Stimulated activated CD4-positive, alpha-beta T cell treated with anti-CD3 and anti-CD28 coated beads, Interleukin-15, amount 100 ng/mL, for 1 hour (primary cell): ENCODE measurements around the gene SFXN2.
A peak's percentile ranks its signal among the peaks of the same experiment; 100 is the strongest.
"Not testable (repeated sequence)": the region's sequence is repeated elsewhere in the genome, so short reads cannot be mapped to it uniquely, and the experiment has no call there.

Experiments
- DNase-seq, 2 donors: peaks; one replicate each; pipeline ENCODE4 v3.0.0-alpha.2; 2020; ENCODE audit warnings: low read depth in 1 of 2, low spot score in 1 of 2

SFXN2 gene

GRCh38 chr10:102720337-102720736 lies 5.9 kb downstream of the SFXN2 start:
- no peak for DNase-seq

GRCh38 chr10:102720775-102721301 lies 6.4 kb downstream of the SFXN2 start:
- no peak for DNase-seq

- no peak for DNase-seq
Observed at GRCh38 chr10:102721954-102722353, 7.5 kb downstream of the SFXN2 start.

GRCh38 chr10:102723989-102724388 lies 9.6 kb downstream of the SFXN2 start:
- DNase-seq = no peak

- DNase-seq = no peak
Observed at GRCh38 chr10:102726274-102726673, 11.8 kb downstream of the SFXN2 start.

- no peak for DNase-seq
Observed at GRCh38 chr10:102727037-102727818, 12.8 kb downstream of the SFXN2 start.

GRCh38 chr10:102729029-102730026 lies 14.9 kb downstream of the SFXN2 start:
- peak in 1 of 2 donors; percentile 22 for DNase-seq

GRCh38 chr10:102731222-102731800 lies 16.9 kb downstream of the SFXN2 start:
- DNase-seq = no peak

GRCh38 chr10:102732661-102733060 lies 18.2 kb downstream of the SFXN2 start:
- no peak for DNase-seq

GRCh38 chr10:102735065-102735562 lies 20.7 kb downstream of the SFXN2 start:
- DNase-seq = no peak

GRCh38 chr10:102738692-102739121 lies 24.3 kb downstream of the SFXN2 start:
- DNase-seq = no peak

- no peak for DNase-seq
Observed at GRCh38 chr10:102740229-102740628, 25.8 kb downstream of the SFXN2 start.

- DNase-seq = no peak
Observed at GRCh38 chr10:102741726-102742237, 27.3 kb downstream of the SFXN2 start.

- not testable (repeated sequence) for DNase-seq
Observed at GRCh38 chr10:102742313-102742712, 27.9 kb downstream of the SFXN2 start.

- no peak for DNase-seq
Observed at GRCh38 chr10:102743078-102743587, 28.7 kb downstream of the SFXN2 start.

- peak; percentile 84 to 85 for DNase-seq
Observed at GRCh38 chr10:102743588-102744373, 29.3 kb downstream of the SFXN2 start, which contains the start of gene WBP1L. WBP1L (plus strand) TSS chr10:102743948; CDS start chr10:102744054, 106 bp downstream.

GRCh38 chr10:102744374-102745051 lies 30.1 kb downstream of the SFXN2 start:
- DNase-seq = no peak

GRCh38 chr10:102745157-102745556 lies 30.7 kb downstream of the SFXN2 start:
- DNase-seq = no peak

GRCh38 chr10:102752266-102752930 lies 38.0 kb downstream of the SFXN2 start:
- DNase-seq = no peak
